Tibial artery (tissue), 4 donors: ENCODE results near the gene PCYT2.

Experiments used
- DNase-seq, 2 donors: peaks; one replicate each; pipeline ENCODE4 v3.0.0-alpha.2; 2019
- H3K27ac ChIP-seq, 2 donors: fragments of 200-600 bp; sonication (generic) in 1 of 2; 1 replicate in 1 of 2; 2 replicates in 1 of 2; pipeline ENCODE4 v1.5.1; 2018 to 2019; ENCODE audit warnings: mild to moderate bottlenecking in 1 of 2
- H3K27me3 ChIP-seq, 2 donors: fragments of 200-600 bp; sonication (generic) in 1 of 2; one replicate each; pipeline versions ENCODE4 v1.5.1 to v1.6.0; 2016 to 2019
- H3K36me3 ChIP-seq, 3 donors: fragments of 200-600 bp; sonication (generic) in 2 of 3; one replicate each; pipeline ENCODE4 v1.5.1; 2016 to 2019; ENCODE audit warnings: mild to moderate bottlenecking in 2 of 3
- H3K4me1 ChIP-seq, 4 donors: fragments of 200-600 bp; sonication (generic) in 2 of 4; 1 replicate in 3 of 4; 2 replicates in 1 of 4; pipeline ENCODE4 v1.5.1; 2016 to 2019
- H3K4me3 ChIP-seq, 2 donors: fragments of 200-600 bp; sonication (generic) in 1 of 2; 1 replicate in 1 of 2; 2 replicates in 1 of 2; pipeline ENCODE4 v1.5.1; 2018 to 2019; ENCODE audit warnings: mild to moderate bottlenecking in 2 of 2
- H3K9me3 ChIP-seq, 3 donors: fragments of 200-600 bp; sonication (generic) in 1 of 3; one replicate each; pipeline ENCODE4 v1.5.1; 2016 to 2019
- intact Hi-C: fragments of 100-400 bp; cut with DNase I; formaldehyde crosslinking; loops from one replicate; pipeline ENCODE4 v1.15.0; 2023; ENCODE audit warnings: low total_unique reads
- TF ChIP-seq, protein P1 (sequence below), 2 experiments: fragments of 200-600 bp in 1 of 2; fragments of 450-650 bp in 1 of 2; IDR thresholded peaks; one replicate each; pipeline ENCODE4 v1.5.1; 2017 to 2019; ENCODE audit warnings: antibody characterized with exemption in 2 of 2, mild to moderate bottlenecking in 1 of 2, moderate library complexity in 1 of 2

PCYT2 gene

DNA sequence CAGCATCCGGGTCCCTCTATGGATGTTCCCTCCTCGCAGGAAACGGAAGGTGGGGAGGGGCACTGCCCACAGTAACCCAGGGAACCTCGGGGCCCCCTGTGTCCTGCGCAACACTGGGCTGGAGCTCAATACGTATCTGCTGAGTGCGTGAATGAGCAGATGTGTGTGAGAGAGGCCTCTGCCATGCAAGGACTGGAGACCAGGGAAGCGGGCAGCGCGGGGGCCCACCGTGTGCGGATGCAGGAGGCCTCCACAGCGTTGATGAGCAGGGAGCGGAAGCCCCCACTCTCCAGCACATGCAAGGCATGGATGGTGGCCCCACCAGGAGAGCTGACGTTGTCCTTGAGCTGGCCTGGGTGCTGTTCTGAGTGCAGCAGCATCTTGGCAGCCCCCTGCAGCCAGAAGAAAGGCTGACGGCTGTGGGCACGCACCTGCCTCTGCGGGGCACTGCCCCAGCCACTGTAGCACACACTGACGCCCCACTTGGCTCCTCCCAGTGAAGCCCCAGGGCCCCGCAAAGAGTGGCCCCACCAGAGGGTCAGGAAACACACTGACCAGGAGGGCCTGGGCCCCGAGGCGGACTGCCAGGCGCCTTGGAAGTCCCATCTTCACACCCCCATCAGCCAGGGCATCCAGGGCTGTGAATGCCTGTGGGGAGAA, 23.0 kb upstream of the PCYT2 start:
- Histone ChIP-seq H3K27ac (no peak overlapping the region), H3K4me3 (no peak overlapping the region), H3K9me3 (no peaks in the 10 kb centered on the region), H3K36me3 (no peaks in the 10 kb centered on the region), H3K27me3 (peaks cover 0 to 68% of the 10 kb centered on the region in 2 donors), H3K4me1 (peaks cover 0 to 17% (median 15%) of the 10 kb centered on the region in 4 donors)
- no peak for DNase-seq
- intact Hi-C loops, result no loop called here
- TF ChIP-seq, protein P1, sequence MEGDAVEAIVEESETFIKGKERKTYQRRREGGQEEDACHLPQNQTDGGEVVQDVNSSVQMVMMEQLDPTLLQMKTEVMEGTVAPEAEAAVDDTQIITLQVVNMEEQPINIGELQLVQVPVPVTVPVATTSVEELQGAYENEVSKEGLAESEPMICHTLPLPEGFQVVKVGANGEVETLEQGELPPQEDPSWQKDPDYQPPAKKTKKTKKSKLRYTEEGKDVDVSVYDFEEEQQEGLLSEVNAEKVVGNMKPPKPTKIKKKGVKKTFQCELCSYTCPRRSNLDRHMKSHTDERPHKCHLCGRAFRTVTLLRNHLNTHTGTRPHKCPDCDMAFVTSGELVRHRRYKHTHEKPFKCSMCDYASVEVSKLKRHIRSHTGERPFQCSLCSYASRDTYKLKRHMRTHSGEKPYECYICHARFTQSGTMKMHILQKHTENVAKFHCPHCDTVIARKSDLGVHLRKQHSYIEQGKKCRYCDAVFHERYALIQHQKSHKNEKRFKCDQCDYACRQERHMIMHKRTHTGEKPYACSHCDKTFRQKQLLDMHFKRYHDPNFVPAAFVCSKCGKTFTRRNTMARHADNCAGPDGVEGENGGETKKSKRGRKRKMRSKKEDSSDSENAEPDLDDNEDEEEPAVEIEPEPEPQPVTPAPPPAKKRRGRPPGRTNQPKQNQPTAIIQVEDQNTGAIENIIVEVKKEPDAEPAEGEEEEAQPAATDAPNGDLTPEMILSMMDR (IDR thresholded peaks at IDR 0.05), result no peak

- H3K9me3 ChIP-seq, result no peaks in the 10 kb centered on the region
- TF ChIP-seq, protein P1 (IDR thresholded peaks at IDR 0.05), result no peak
- DNase-seq, result no peak
- intact Hi-C loops, result no loop called here
- peaks cover 0 to 67% of the 10 kb centered on the region in 2 donors for H3K27me3 ChIP-seq
- H3K27ac ChIP-seq, result no peak overlapping the region
- H3K4me1 ChIP-seq, result peaks cover 0 to 25% (median 18%) of the 10 kb centered on the region in 4 donors
- H3K4me3 ChIP-seq, result no peak overlapping the region
- no peaks in the 10 kb centered on the region for H3K36me3 ChIP-seq
Observed at GRCh38 chr17:81933178-81933699, 22.0 kb upstream of the PCYT2 start.

DNA sequence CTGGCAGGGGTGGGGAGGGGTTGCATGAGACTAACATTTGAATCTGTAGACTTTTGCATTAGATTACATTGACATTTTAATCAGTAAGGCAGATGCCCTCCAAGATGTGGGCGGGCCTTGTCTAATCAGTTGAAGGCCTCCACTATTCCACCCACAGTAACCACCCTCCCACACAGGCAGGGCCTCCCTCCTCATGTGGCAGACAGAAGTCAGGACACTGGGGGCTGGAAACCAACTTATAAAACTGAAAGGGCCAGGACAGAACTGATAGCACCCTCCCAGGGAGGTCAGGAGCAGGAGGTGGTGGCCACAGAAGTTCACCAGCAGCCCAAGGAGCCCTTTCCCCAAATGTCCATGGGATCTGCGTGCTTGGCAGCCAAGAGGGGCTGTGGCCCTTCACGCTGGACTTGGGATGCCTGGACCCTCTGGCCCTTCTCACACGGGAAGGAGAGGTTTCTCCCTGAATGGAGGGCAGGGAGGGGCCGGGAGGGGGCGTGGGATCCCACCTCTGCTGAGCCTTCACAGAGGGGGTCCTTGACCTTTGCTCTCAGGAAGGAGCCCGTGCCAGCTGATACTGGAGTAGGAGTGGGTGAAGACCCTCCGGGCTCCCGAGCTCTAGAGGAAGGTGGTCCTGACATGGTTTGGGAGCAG, 21.3 kb upstream of the PCYT2 start:
- Histone ChIP-seq H3K27me3 (peaks cover 0 to 67% of the 10 kb centered on the region in 2 donors), H3K27ac (no peak overlapping the region), H3K4me3 (no peak overlapping the region), H3K4me1 (peaks cover 0 to 24% (median 15%) of the 10 kb centered on the region in 4 donors), H3K9me3 (no peaks in the 10 kb centered on the region), H3K36me3 (no peaks in the 10 kb centered on the region)
- intact Hi-C loops, result no loop called here
- TF ChIP-seq, protein P1 (IDR thresholded peaks at IDR 0.05), result no peak
- DNase-seq, result no peak

DNA sequence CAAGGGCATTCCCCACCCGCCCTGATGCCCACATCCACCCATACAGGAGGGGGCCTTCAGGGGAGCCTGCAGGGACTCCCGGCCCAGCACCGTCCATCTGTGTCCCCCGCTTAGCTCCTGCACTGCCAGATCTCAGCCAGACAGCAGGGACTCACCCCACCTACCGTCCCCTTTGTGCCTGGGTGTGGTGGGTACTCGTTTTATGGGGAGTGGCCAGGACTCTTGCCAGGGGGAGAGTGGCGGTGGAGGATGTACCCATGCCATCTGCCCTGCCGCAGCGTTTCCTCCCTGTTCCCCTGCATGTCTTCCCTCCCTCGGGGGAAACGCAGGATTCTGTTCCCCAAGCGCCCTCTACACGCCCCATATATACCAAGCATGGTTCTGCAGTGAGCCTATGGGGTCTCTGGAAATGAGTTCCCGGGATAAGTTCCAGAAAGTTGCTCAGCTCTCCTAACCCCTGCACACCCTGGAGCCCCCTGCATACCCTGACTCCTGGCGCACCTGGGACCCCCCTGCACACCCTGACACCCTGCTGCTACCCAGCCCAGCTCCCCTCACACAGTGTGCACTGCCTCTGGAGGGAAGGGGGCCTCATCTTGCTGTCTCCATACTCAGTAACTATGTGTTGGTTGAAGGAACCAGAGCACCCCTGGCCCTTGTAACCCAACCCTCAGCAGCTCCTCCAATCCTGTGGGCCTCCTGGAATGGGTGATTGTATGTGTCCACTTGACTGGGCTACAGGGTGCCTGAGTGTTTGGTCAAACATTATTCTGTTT, 20.5 kb upstream of the PCYT2 start:
- intact Hi-C loops, result no loop called here
- peaks cover 0 to 61% of the 10 kb centered on the region in 2 donors for H3K27me3 ChIP-seq
- no peaks in the 10 kb centered on the region for H3K9me3 ChIP-seq
- H3K36me3 ChIP-seq, result no peaks in the 10 kb centered on the region
- no peak overlapping the region for H3K27ac ChIP-seq
- TF ChIP-seq, protein P1 (IDR thresholded peaks at IDR 0.05), result no peak
- peaks cover 0 to 17% (median 8%) of the 10 kb centered on the region in 4 donors for H3K4me1 ChIP-seq
- H3K4me3 ChIP-seq, result no peak overlapping the region
- no peak for DNase-seq

DNA sequence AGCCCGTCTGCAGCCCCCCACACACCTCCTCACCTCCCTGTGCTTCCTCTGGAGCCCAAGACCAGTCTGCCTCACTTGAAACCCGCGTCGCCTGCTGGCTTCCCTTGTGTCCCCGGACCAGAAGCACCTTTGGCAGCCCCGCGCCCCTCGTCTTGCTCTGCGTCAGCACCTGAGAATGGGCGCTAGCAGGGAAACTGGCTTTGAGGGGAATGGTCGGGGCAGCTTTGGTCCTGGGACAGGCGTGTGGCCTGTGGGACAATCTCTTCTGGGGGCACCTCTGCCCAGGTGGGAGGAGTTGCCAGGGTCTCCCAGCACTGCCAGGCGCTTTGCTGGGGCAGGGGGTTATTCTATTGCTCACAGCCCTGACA, 20.0 kb upstream of the PCYT2 start:
- intact Hi-C loops, result no loop called here
- no peaks in the 10 kb centered on the region for H3K36me3 ChIP-seq
- TF ChIP-seq, protein P1 (IDR thresholded peaks at IDR 0.05), result no peak
- peaks cover 3 to 16% (median 9%) of the 10 kb centered on the region in 4 donors for H3K4me1 ChIP-seq
- peaks cover 0 to 56% of the 10 kb centered on the region in 2 donors for H3K27me3 ChIP-seq
- no peak overlapping the region for H3K4me3 ChIP-seq
- H3K27ac ChIP-seq, result no peak overlapping the region
- no peak for DNase-seq
- H3K9me3 ChIP-seq, result no peaks in the 10 kb centered on the region
